ENCODE data around the gene R3HDM2. TPM values are rescaled to one million over a fixed set of nuclear protein-coding genes. Genes with fewer than 3 reads are reported as not detected.
"Not testable (repeated sequence)": the region's sequence is repeated elsewhere in the genome, so short reads cannot be mapped to it uniquely, and the experiment has no call there.

The R3HDM2 gene
- total RNA-seq, 1 donor from 2014 or later = 57.3 TPM

DNA sequence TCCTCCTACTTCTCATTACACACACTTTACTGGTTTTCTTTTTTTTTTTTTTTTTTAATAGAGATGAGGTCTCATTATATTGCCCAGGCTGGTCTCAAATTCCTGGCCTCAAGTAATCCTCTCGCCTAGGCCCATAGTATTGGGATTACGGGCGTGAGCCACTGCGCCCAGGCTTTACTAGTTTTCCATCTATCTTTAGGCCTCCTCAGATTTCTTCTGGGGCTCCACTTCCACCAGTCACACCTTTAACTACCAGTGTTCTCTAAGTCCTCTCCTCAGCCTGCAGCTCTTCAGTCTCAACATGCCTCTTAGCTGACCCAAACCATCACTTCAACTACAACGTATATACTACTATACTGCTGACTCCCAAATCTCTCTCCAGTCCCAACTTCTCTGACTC lies 10.4 kb downstream of the R3HDM2 start:
- Mint-ChIP-seq H3K4me1 (peaks cover 10% of the 10 kb centered on the region), H3K36me3 (ENCODE audit: low read depth) (peaks cover 6% of the 10 kb centered on the region), H3K9me3 (no peaks in the 10 kb centered on the region), H3K27ac (ENCODE audit: unreplicated experiment) (no peak overlapping the region), H3K4me3 (no peak overlapping the region), H3K27me3 (ENCODE audit: low read depth) (no peaks in the 10 kb centered on the region)
- TF ChIP-seq CTCF (conservative IDR thresholded peaks at IDR 0.05) = no peak
- DNase-seq (ENCODE audit: low read depth, low spot score) = no peak

- Mint-ChIP-seq H3K36me3 (ENCODE audit: low read depth) (peaks cover 5% of the 10 kb centered on the region), H3K27ac (ENCODE audit: unreplicated experiment) (peak overlapping the region; percentile 61), H3K4me3 (no peak overlapping the region), H3K27me3 (ENCODE audit: low read depth) (no peaks in the 10 kb centered on the region), H3K9me3 (no peaks in the 10 kb centered on the region), H3K4me1 (peaks cover 19% of the 10 kb centered on the region)
- no peak for TF ChIP-seq CTCF (conservative IDR thresholded peaks at IDR 0.05)
- no peak for DNase-seq (ENCODE audit: low read depth, low spot score)
Measured at GRCh38 chr12:57419495-57419894, 11.3 kb downstream of the R3HDM2 start.

GRCh38 chr12:57418255-57418654 lies 12.6 kb downstream of the R3HDM2 start:
- Mint-ChIP-seq H3K27me3 (ENCODE audit: low read depth) (no peaks in the 10 kb centered on the region), H3K27ac (ENCODE audit: unreplicated experiment) (no peak overlapping the region), H3K4me3 (no peak overlapping the region), H3K36me3 (ENCODE audit: low read depth) (peaks cover 2% of the 10 kb centered on the region), H3K4me1 (peaks cover 19% of the 10 kb centered on the region), H3K9me3 (no peaks in the 10 kb centered on the region)
- DNase-seq (ENCODE audit: low read depth, low spot score) = no peak
- TF ChIP-seq CTCF (conservative IDR thresholded peaks at IDR 0.05) = no peak

DNA sequence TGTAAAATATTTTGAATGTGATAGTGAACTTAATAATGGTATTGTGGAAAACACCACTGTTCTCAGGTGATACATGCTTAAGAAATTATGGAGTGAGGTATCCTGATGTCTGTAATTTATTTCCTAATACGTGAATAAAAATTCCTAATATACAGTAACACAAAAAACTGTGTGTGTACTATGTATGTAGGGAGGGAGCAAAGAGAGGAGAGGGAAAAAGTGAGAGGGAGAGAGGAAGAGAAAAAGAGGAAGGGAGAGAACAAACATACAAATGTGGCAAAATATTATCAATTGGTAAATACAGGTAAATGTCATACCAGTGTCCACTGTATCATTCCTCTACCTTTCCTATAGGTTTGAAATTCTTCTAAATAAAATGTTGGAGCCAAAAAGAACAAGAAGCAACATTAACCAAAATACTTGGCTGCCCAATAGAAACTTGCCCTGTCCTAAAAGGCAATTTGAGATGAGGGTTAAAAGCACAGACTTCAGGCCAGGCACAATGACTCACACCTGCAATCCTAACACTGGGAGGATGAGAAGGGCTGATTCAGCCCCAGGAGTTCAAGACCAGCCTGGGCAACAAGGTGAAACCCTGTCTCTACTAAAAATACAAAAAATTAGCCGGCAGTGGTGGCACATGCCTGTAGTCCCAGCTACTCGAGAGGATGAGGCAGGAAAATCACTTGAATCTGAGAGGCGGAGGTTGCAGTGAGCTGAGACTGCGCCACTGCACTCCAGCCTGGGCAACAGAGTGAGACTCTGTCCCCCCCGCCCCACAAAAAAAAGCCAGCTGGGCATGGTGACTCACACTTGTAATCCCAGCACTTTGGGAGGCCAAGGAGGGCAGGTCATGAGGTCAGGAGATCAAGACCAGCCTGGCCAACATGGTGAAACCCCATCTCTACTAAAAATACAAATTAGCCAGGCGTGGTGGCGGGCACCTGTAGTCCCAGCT lies 14.5 kb downstream of the R3HDM2 start:
- peaks cover 2% of the 10 kb centered on the region for H3K36me3 Mint-ChIP-seq (ENCODE audit: low read depth)
- TF ChIP-seq CTCF (conservative IDR thresholded peaks at IDR 0.05) = no peak
- peaks cover 19% of the 10 kb centered on the region for H3K4me1 Mint-ChIP-seq
- no peaks in the 10 kb centered on the region for H3K9me3 Mint-ChIP-seq
- H3K27ac Mint-ChIP-seq (ENCODE audit: unreplicated experiment) = no peak overlapping the region
- H3K27me3 Mint-ChIP-seq (ENCODE audit: low read depth) = no peaks in the 10 kb centered on the region
- no peak overlapping the region for H3K4me3 Mint-ChIP-seq
- DNase-seq (ENCODE audit: low read depth, low spot score) = no peak

GRCh38 chr12:57415088-57415487 lies 15.8 kb downstream of the R3HDM2 start:
- H3K9me3 Mint-ChIP-seq = no peaks in the 10 kb centered on the region
- H3K4me3 Mint-ChIP-seq = no peak overlapping the region
- DNase-seq (ENCODE audit: low read depth, low spot score) = no peak
- peaks cover 16% of the 10 kb centered on the region for H3K4me1 Mint-ChIP-seq
- TF ChIP-seq CTCF (conservative IDR thresholded peaks at IDR 0.05) = no peak
- no peaks in the 10 kb centered on the region for H3K27me3 Mint-ChIP-seq (ENCODE audit: low read depth)
- peaks cover 2% of the 10 kb centered on the region for H3K36me3 Mint-ChIP-seq (ENCODE audit: low read depth)
- H3K27ac Mint-ChIP-seq (ENCODE audit: unreplicated experiment) = no peak overlapping the region

- not testable (repeated sequence) for H3K27me3 Mint-ChIP-seq (ENCODE audit: low read depth); H3K9me3 Mint-ChIP-seq; H3K36me3 Mint-ChIP-seq (ENCODE audit: low read depth); H3K27ac Mint-ChIP-seq (ENCODE audit: unreplicated experiment); H3K4me3 Mint-ChIP-seq; DNase-seq (ENCODE audit: low read depth, low spot score)
- peaks cover 16% of the 10 kb centered on the region for H3K4me1 Mint-ChIP-seq
Measured at GRCh38 chr12:57414160-57414559, 16.7 kb downstream of the R3HDM2 start.
